ENCODE measurements around the gene MN1. TPM values are rescaled to one million over a fixed set of nuclear protein-coding genes. Genes with fewer than 3 reads are reported as not detected.

MN1 gene
- total RNA-seq, 3 donors from 2014 or later: 0.49 to 7.6 (median 1.8) TPM

DNA sequence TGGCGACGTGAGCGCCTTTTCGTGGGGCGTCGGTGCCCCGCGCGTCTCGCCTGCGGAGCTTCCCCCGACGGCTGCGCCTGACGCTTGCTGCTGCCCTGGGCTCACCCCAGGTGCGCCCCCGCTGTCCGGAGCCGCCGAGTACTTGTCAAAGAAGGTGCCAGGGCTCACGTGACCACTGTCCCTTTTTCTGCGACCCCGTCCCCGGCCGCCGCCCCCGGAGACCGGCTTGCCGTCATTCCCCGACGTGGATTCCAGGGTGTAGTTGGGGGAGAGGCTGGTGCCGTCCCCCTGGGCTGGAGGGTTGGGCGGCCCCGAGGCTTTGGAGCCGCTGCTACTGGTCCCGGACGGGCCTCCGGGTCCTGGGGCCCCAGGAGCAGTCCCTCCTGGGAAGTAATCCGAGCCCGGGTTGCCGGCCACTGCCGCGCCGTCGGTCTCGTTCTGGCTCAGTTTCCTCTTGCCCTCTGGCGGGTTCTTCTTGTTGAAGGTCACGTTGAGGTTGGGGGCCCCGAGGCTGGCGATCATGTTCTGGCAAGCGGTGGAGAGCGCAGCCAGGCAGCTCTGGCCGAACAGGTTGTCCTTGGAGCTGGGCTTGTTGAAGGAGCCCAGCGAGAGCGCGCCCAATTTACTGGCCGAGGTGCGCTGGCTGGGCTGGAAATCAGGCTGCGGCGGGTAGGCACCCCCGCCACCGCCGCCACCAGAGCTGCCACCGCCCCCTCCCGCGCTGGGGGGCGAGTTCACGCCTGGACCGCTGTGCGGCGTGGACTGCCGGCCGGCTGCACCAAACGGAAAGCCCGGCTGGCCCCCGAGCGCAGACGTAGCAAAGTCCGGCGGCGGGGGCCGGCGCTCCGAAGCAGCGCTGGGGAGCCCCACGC, 3.8 kb downstream of the MN1 start:
- TF ChIP-seq, protein P1, sequence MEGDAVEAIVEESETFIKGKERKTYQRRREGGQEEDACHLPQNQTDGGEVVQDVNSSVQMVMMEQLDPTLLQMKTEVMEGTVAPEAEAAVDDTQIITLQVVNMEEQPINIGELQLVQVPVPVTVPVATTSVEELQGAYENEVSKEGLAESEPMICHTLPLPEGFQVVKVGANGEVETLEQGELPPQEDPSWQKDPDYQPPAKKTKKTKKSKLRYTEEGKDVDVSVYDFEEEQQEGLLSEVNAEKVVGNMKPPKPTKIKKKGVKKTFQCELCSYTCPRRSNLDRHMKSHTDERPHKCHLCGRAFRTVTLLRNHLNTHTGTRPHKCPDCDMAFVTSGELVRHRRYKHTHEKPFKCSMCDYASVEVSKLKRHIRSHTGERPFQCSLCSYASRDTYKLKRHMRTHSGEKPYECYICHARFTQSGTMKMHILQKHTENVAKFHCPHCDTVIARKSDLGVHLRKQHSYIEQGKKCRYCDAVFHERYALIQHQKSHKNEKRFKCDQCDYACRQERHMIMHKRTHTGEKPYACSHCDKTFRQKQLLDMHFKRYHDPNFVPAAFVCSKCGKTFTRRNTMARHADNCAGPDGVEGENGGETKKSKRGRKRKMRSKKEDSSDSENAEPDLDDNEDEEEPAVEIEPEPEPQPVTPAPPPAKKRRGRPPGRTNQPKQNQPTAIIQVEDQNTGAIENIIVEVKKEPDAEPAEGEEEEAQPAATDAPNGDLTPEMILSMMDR (IDR thresholded peaks at IDR 0.05): no peak
- intact Hi-C loops (cut with DNase I, micrococcal nuclease): no loop called here
- DNase-seq: no peak
- Histone ChIP-seq H3K4me1 (ENCODE audit: low read depth) (peaks cover 10% of the 10 kb centered on the region), H3K4me3 (no peak overlapping the region), H3K9me3 (no peaks in the 10 kb centered on the region), H3K36me3 (ENCODE audit: low read depth) (no peaks in the 10 kb centered on the region)
- ATAC-seq: no peak

DNA sequence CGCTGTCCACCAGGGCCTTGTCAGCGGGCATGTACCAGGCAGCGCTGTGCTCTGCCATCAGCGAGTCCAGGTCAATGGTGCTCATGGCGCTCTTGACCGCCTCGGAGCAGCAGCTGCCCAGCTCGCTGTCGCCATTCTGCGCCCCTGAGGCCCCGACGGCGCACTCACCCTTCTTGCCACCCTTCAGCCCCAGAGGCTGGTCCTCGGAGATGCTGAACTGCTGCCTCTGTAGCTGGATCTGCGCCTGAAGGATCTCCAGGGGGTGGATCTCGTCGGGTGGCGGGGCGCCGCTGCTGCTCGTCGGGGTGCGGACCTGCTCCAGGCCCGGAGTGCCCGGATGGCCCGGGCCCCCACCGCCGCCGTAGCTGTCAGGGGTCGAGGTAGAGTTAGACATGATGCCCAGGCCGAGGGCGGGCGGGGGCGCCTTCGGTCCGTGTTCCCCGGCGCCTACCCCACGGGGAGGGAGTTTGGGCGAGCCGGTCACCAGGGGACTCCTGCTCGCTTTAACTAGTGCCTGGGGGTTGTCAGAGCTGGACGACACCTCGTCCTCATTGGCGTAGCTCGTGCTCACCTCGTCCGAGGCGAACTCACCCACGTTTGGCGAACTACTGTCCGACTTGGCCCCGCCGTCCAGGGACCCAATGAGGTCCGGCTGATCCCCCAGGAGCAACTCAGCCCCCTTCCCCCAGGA, 4.6 kb downstream of the MN1 start:
- peaks cover 10% of the 10 kb centered on the region for H3K4me1 ChIP-seq (ENCODE audit: low read depth)
- H3K4me3 ChIP-seq: no peak overlapping the region
- H3K9me3 ChIP-seq: no peaks in the 10 kb centered on the region
- TF ChIP-seq, protein P1 (IDR thresholded peaks at IDR 0.05): no peak
- no peak for ATAC-seq
- intact Hi-C loops (cut with DNase I, micrococcal nuclease): no loop called here
- no peaks in the 10 kb centered on the region for H3K36me3 ChIP-seq (ENCODE audit: low read depth)
- no peak for DNase-seq

DNA sequence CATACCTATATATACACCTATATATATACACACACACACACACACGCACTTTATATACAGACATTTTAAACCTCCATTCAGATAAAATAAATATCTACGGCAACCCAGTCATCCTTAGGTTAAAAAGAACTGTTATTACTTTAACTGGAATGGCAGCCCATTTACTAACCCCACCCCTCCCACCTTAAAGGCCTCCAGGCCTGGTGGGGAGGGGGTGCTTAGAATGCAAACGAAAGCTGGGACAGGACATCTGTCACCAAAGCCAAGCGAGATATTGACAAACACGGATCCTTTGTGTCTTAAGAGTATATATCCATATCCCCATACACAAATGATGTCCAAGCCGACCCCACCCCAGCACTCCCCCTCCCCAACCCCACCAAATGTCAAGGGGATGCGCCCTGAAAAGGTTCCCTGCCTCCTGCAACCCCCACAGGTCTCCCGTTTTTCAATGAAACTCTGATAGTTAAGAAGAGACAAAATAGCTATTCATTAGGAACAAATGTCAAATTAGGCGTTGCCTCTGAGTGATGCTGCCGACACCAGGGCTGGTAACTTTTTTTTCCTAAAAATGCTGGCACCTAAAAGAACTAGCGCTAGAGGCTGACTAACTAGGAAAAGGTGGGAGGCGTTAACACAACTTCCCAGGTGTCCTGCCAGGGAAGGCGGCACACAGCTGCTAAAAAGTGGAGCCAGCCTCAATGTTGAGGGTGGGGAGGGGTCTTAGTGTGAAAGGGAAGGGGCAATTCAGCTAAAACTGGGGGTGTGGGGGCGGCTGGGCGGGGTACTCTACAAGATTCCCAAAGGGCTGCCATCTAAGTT, 5.6 kb downstream of the MN1 start:
- no peaks in the 10 kb centered on the region for H3K36me3 ChIP-seq (ENCODE audit: low read depth)
- TF ChIP-seq, protein P1 (IDR thresholded peaks at IDR 0.05): no peak
- no peak for DNase-seq
- intact Hi-C loops (cut with DNase I, micrococcal nuclease): no loop called here
- ATAC-seq: no peak
- H3K9me3 ChIP-seq: no peaks in the 10 kb centered on the region
- peaks cover 6% of the 10 kb centered on the region for H3K4me1 ChIP-seq (ENCODE audit: low read depth)
- H3K4me3 ChIP-seq: no peak overlapping the region

DNA sequence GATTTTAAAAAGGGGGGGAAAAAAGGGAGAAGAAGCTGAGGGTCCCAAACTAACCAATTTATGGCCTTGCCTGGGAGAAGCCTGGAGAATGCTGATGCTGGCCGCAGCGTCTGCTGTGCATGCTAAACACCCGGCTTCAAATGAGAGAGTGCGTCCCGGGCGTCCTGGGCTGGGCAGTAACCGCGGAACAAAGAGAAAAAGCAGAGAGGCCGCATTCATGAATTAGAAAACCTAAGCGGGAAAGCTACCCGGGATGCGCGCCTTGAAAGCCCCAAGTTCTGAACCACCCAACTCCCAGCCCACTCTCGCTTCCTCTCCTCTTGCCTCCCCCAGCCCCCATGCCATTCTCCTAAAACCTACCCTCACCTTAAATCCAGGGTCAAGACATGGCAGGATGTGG, 6.5 kb downstream of the MN1 start:
- ATAC-seq: no peak
- TF ChIP-seq, protein P1 (IDR thresholded peaks at IDR 0.05): no peak
- no peak for DNase-seq
- Histone ChIP-seq H3K4me1 (ENCODE audit: low read depth) (no peaks in the 10 kb centered on the region), H3K36me3 (ENCODE audit: low read depth) (no peaks in the 10 kb centered on the region), H3K4me3 (no peak overlapping the region), H3K9me3 (no peaks in the 10 kb centered on the region)
- intact Hi-C loops (cut with DNase I, micrococcal nuclease): no loop called here

DNA sequence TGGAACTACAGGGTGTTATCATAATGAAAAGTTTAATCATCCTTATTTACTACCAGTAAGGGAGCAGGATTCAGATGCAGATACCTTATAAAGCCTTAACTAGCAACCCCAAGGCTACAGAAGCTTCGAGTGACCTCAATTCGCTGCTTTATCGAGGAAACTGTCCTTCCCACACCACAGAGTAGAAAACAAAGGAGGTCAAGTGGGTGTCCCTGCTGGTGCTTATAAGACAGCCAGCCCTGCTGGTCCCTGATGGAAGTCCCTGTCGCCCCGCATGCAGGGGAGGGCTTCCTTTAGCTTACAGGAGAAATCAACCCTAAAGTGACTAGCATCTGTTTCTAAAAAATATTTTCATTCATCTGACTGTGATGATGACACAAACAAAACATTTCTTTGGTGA, 7.3 kb downstream of the MN1 start:
- H3K4me1 ChIP-seq (ENCODE audit: low read depth): no peaks in the 10 kb centered on the region
- TF ChIP-seq, protein P1 (IDR thresholded peaks at IDR 0.05): no peak
- no peaks in the 10 kb centered on the region for H3K9me3 ChIP-seq
- no peak overlapping the region for H3K4me3 ChIP-seq
- intact Hi-C loops (cut with DNase I, micrococcal nuclease): no loop called here
- no peak for DNase-seq
- H3K36me3 ChIP-seq (ENCODE audit: low read depth): no peaks in the 10 kb centered on the region
- no peak for ATAC-seq

Measured in mucosa of descending colon (tissue), 3 donors.